SU-DHL-6 (cell line): ENCODE data around the gene ZNFX1.

ENCODE experiments used
- EZH2phosphoT487 ChIP-seq: fragments of 200-600 bp; sonication (generic), shearing (Covaris generic); conservative IDR thresholded peaks from 2 replicates; pipeline ENCODE4 v1.6.1; 2018; ENCODE audit warnings: mild to moderate bottlenecking, antibody characterized with exemption, low read length, moderate library complexity, mixed read lengths
- TF ChIP-seq, protein P1 (sequence below): fragments of 200-600 bp; sonication (generic); IDR thresholded peaks from one replicate; pipeline ENCODE4 v1.5.1; 2017; ENCODE audit warnings: antibody characterized with exemption, mild to moderate bottlenecking, low read length, moderate library complexity; ENCODE audit not compliant: insufficient read depth, poor library complexity, severe bottlenecking

DNA sequence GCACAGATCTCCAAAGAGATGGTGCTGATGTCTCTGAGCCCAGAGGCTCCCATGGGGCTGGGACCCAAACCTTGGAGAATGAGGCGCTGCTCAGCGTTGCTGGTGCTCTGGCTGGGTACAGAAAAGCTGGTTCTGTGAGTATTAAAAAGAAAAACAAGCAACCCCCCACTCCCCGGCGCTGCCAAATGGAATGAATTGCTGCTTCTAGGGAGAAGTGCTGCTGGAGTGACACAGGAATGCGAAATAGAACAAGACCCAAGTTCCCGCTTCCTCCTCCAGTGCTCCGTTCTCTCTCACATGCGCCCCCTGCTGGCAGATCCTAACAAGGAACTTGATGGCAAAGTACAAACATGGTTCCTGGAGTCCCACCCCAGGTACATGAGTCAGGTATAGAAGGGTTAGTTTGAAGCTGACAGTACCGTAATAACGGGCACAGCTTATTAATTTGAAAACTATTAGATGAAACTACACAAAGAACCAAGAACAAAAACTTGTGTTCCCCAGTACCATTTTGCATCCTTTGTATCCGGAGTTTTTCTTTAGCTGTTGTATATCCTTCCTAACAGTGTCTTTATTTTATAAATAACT, 60.8 kb downstream of the ZNFX1 start:
- TF ChIP-seq, protein P1, sequence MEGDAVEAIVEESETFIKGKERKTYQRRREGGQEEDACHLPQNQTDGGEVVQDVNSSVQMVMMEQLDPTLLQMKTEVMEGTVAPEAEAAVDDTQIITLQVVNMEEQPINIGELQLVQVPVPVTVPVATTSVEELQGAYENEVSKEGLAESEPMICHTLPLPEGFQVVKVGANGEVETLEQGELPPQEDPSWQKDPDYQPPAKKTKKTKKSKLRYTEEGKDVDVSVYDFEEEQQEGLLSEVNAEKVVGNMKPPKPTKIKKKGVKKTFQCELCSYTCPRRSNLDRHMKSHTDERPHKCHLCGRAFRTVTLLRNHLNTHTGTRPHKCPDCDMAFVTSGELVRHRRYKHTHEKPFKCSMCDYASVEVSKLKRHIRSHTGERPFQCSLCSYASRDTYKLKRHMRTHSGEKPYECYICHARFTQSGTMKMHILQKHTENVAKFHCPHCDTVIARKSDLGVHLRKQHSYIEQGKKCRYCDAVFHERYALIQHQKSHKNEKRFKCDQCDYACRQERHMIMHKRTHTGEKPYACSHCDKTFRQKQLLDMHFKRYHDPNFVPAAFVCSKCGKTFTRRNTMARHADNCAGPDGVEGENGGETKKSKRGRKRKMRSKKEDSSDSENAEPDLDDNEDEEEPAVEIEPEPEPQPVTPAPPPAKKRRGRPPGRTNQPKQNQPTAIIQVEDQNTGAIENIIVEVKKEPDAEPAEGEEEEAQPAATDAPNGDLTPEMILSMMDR, result peak; percentile 91
- TF ChIP-seq EZH2phosphoT487, result no peak
